ENCODE data around the gene C14orf119.

Gene C14orf119

GRCh38 chr14:23112359-23113178, 17.3 kb downstream of the C14orf119 start:
- ATAC-seq = no peak

- ATAC-seq = no peak
Measured at GRCh38 chr14:23113431-23114119, 18.3 kb downstream of the C14orf119 start.

GRCh38 chr14:23114120-23114458, 18.8 kb downstream of the C14orf119 start:
- ATAC-seq = no peak

- no peak for ATAC-seq
Measured at GRCh38 chr14:23114669-23115038, 19.3 kb downstream of the C14orf119 start.

GRCh38 chr14:23115039-23115731, 19.9 kb downstream of the C14orf119 start:
- no peak for ATAC-seq

GRCh38 chr14:23115918-23116317, 20.6 kb downstream of the C14orf119 start:
- no peak for ATAC-seq

GRCh38 chr14:23117371-23118020, 22.2 kb downstream of the C14orf119 start:
- no peak for ATAC-seq

GRCh38 chr14:23118506-23119362, 23.4 kb downstream of the C14orf119 start, which contains the start of gene CEBPE:
Gene CEBPE, minus strand, starts transcription at chr14:23119255. Its CDS starts 164 bp downstream, at chr14:23119091.
- no peak for ATAC-seq

- peak in 1 of 2 donors; percentile 15 for ATAC-seq
Measured at GRCh38 chr14:23119363-23120327, 24.3 kb downstream of the C14orf119 start.

GRCh38 chr14:23120541-23121251, 25.4 kb downstream of the C14orf119 start:
- ATAC-seq = peak; percentile 82 to 84

- ATAC-seq = no peak
Measured at GRCh38 chr14:23121361-23121771, 26.1 kb downstream of the C14orf119 start.

- ATAC-seq = no peak
Measured at GRCh38 chr14:23122086-23122485, 26.8 kb downstream of the C14orf119 start.

- ATAC-seq = no peak
Measured at GRCh38 chr14:23123419-23123818, 28.1 kb downstream of the C14orf119 start.

- ATAC-seq = no peak
Measured at GRCh38 chr14:23124337-23124954, 29.1 kb downstream of the C14orf119 start.

- no peak for ATAC-seq
Measured at GRCh38 chr14:23125011-23125410, 29.7 kb downstream of the C14orf119 start.

- ATAC-seq = no peak
Measured at GRCh38 chr14:23125933-23126524, 30.7 kb downstream of the C14orf119 start.

GRCh38 chr14:23126548-23127278, 31.4 kb downstream of the C14orf119 start:
- no peak for ATAC-seq

GRCh38 chr14:23127861-23128260, 32.6 kb downstream of the C14orf119 start:
- no peak for ATAC-seq

Data from activated CD4-positive, CD25-positive, alpha-beta regulatory T cell treated with anti-CD3 and anti-CD28 coated beads, Interleukin-2, amount 50 U/mL, for 24 hours (primary cell).